ENCODE measurements around the gene ADARB2.

DNA sequence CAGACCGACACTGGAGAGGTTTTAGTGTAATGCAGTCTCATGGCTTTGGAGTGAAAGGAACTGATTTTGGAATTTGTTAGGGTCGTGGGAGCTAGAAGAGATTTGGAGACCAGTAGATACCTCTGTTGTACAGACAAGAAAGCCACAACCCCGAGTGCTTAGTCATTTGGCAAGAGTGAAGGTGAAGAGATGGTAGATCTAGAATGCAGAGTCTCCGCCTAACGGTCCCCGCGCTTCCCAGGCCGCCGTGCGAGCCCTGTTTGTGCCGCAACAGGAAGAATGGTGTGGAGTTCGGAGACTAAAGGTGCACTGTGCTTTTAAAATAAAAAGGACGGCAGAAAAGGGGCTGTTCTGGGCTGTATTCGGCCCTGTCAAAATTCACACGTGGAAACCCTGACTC lies 186.7 kb downstream of the ADARB2 start:
- TF ChIP-seq, protein P1, sequence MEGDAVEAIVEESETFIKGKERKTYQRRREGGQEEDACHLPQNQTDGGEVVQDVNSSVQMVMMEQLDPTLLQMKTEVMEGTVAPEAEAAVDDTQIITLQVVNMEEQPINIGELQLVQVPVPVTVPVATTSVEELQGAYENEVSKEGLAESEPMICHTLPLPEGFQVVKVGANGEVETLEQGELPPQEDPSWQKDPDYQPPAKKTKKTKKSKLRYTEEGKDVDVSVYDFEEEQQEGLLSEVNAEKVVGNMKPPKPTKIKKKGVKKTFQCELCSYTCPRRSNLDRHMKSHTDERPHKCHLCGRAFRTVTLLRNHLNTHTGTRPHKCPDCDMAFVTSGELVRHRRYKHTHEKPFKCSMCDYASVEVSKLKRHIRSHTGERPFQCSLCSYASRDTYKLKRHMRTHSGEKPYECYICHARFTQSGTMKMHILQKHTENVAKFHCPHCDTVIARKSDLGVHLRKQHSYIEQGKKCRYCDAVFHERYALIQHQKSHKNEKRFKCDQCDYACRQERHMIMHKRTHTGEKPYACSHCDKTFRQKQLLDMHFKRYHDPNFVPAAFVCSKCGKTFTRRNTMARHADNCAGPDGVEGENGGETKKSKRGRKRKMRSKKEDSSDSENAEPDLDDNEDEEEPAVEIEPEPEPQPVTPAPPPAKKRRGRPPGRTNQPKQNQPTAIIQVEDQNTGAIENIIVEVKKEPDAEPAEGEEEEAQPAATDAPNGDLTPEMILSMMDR (IDR thresholded peaks at IDR 0.05): no peak
- TF ChIP-seq POLR2A (IDR thresholded peaks at IDR 0.05) (no peak), POLR2AphosphoS5 (IDR thresholded peaks at IDR 0.05) (no peak)
